ENCODE data around the gene ACR. TPM values are rescaled to one million over a fixed set of nuclear protein-coding genes. Genes with fewer than 3 reads are reported as not detected.

The ACR gene
- total and polyA plus RNA-seq, 4 donors: 0.07 to 0.17 (median 0.12) TPM

GRCh38 chr22:50693462-50693861 lies 44.5 kb upstream of the ACR start:
- Histone ChIP-seq H3K36me3 (ENCODE audit: control insufficient read depth in 4 of 4, insufficient read depth in 3 of 4, low read depth in 1 of 4, low read length in 3 of 4) (no peaks in the 10 kb centered on the region), H3K27ac (ENCODE audit: low read depth in 1 of 2, low read length in 2 of 2) (no peak overlapping the region), H3K9me3 (ENCODE audit: control insufficient read depth in 4 of 4, low read length in 3 of 4) (no peaks in the 10 kb centered on the region), H3K4me3 (ENCODE audit: low read depth in 1 of 3, low read length in 3 of 3) (no peak overlapping the region), H3K9ac (ENCODE audit: low read depth in 1 of 2, low read length in 2 of 2) (no peak overlapping the region), H3K27me3 (ENCODE audit: control insufficient read depth in 4 of 4, insufficient read depth in 4 of 4, low read length in 3 of 4) (no peaks in the 10 kb centered on the region), H3K4me1 (ENCODE audit: control insufficient read depth in 4 of 4, insufficient read depth in 4 of 4, low read length in 3 of 4) (peaks cover 2 to 22% (median 9%) of the 10 kb centered on the region in 4 donors)
- TF ChIP-seq EGR1 (IDR thresholded peaks at IDR 0.05; ENCODE audit: low read depth in 2 of 2) (no peak), FOXA1 (IDR thresholded peaks at IDR 0.05) (no peak), YY1 (IDR thresholded peaks at IDR 0.05) (no peak), RAD21 (IDR thresholded peaks at IDR 0.05) (no peak), HNF4G (IDR thresholded peaks at IDR 0.05) (no peak), NR2F2 (IDR thresholded peaks at IDR 0.05) (no peak), SP1 (IDR thresholded peaks at IDR 0.05) (no peak), HNF4A (conservative IDR thresholded peaks at IDR 0.05) (no peak), JUND (IDR thresholded peaks at IDR 0.05) (no peak), ZBTB33 (IDR thresholded peaks at IDR 0.05) (no peak), REST (IDR thresholded peaks at IDR 0.05) (no peak), RXRA (IDR thresholded peaks at IDR 0.05) (no peak), ATF3 (IDR thresholded peaks at IDR 0.05) (no peak), FOXA2 (IDR thresholded peaks at IDR 0.05) (no peak), CTCF (IDR thresholded peaks at IDR 0.05; ENCODE audit: low read depth, low read length, missing input control) (no peak), GABPA (IDR thresholded peaks at IDR 0.05 in 1 of 2, conservative IDR thresholded peaks at IDR 0.05 in 1 of 2) (no peak)
- no peak for DNase-seq (ENCODE audit: low spot score)
- 85% methylated on average over 6 of the region's 6 CpGs for WGBS

GRCh38 chr22:50694099-50694605 lies 43.9 kb upstream of the ACR start:
- Histone ChIP-seq H3K27me3 (ENCODE audit: control insufficient read depth in 4 of 4, insufficient read depth in 4 of 4, low read length in 3 of 4) (no peaks in the 10 kb centered on the region), H3K9ac (ENCODE audit: low read depth in 1 of 2, low read length in 2 of 2) (no peak overlapping the region), H3K4me3 (ENCODE audit: low read depth in 1 of 3, low read length in 3 of 3) (no peak overlapping the region), H3K4me1 (ENCODE audit: control insufficient read depth in 4 of 4, insufficient read depth in 4 of 4, low read length in 3 of 4) (peaks cover 4 to 29% (median 16%) of the 10 kb centered on the region in 4 donors), H3K27ac (ENCODE audit: low read depth in 1 of 2, low read length in 2 of 2) (no peak overlapping the region), H3K9me3 (ENCODE audit: control insufficient read depth in 4 of 4, low read length in 3 of 4) (no peaks in the 10 kb centered on the region), H3K36me3 (ENCODE audit: control insufficient read depth in 4 of 4, insufficient read depth in 3 of 4, low read depth in 1 of 4, low read length in 3 of 4) (no peaks in the 10 kb centered on the region)
- DNase-seq (ENCODE audit: low spot score): no peak
- WGBS: 80% methylated on average over 3 of the region's 3 CpGs
- TF ChIP-seq EGR1 (IDR thresholded peaks at IDR 0.05; ENCODE audit: low read depth in 2 of 2): no peak
- no peak for TF ChIP-seq GABPA (IDR thresholded peaks at IDR 0.05 in 1 of 2, conservative IDR thresholded peaks at IDR 0.05 in 1 of 2)
- no peak for TF ChIP-seq RXRA (IDR thresholded peaks at IDR 0.05)
- no peak for TF ChIP-seq TAF1 (conservative IDR thresholded peaks at IDR 0.05)
- TF ChIP-seq HNF4G (IDR thresholded peaks at IDR 0.05): no peak
- TF ChIP-seq HNF4A (conservative IDR thresholded peaks at IDR 0.05): no peak
- no peak for TF ChIP-seq FOXA1 (IDR thresholded peaks at IDR 0.05)
- no peak for TF ChIP-seq YY1 (IDR thresholded peaks at IDR 0.05)
- TF ChIP-seq ATF3 (IDR thresholded peaks at IDR 0.05): no peak
- no peak for TF ChIP-seq RAD21 (IDR thresholded peaks at IDR 0.05)
- no peak for TF ChIP-seq JUND (IDR thresholded peaks at IDR 0.05)
- TF ChIP-seq ZBTB33 (IDR thresholded peaks at IDR 0.05): no peak
- no peak for TF ChIP-seq FOXA2 (IDR thresholded peaks at IDR 0.05)
- no peak for TF ChIP-seq SP1 (IDR thresholded peaks at IDR 0.05)
- no peak for TF ChIP-seq REST (IDR thresholded peaks at IDR 0.05)

Measured in liver (tissue), 9 donors.